ENCODE results near the gene MINDY2.

- no peak for TF ChIP-seq CTCF (IDR thresholded peaks at IDR 0.05)
- TF ChIP-seq POLR2A (IDR thresholded peaks at IDR 0.05), result no peak
Measured at GRCh38 chr15:58880320-58880719, 109.2 kb downstream of the MINDY2 start.

Measured in right lobe of liver (tissue), 4 donors.